ENCODE results near the gene UBALD1. TPM values are rescaled to one million over a fixed set of nuclear protein-coding genes. Genes with fewer than 3 reads are reported as not detected.

UBALD1 gene
- total and polyA plus RNA-seq, 9 of the 15 experiments (the other 6 are each of a cell fraction or from before 2014, with no cell fraction given) = 1.3 to 38.0 (median 6.2) TPM; not detected in 2

- TF ChIP-seq REST (IDR thresholded peaks at IDR 0.05; ENCODE audit: borderline replicate concordance) (peak; percentile 46; the same call in 1 of the 2 replicates), REST (CRISPR knock-in tag; IDR thresholded peaks at IDR 0.05; ENCODE audit: low read depth) (no peak), ZNF518B (CRISPR knock-in tag; IDR thresholded peaks at IDR 0.05) (no peak), MAX (CRISPR knock-in tag; IDR thresholded peaks at IDR 0.05) (peak; percentile 85), TARDBP (IDR thresholded peaks at IDR 0.05) (no peak), TBP (optimal IDR thresholded peaks at IDR 0.05; ENCODE audit: low read depth, low read length) (peak; percentile 63), ZSCAN29 (IDR thresholded peaks at IDR 0.05) (no peak), RNF2 (IDR thresholded peaks at IDR 0.05) (peak; percentile 42; the same call in 1 of the 2 replicates), FUS (optimal IDR thresholded peaks at IDR 0.05; ENCODE audit: low read depth, low read length) (no peak), TCF7L2 (IDR thresholded peaks at IDR 0.05; ENCODE audit: low read depth, low read length) (peak; percentile 93)
Measured at GRCh38 chr16:4624015-4624826, 9.5 kb upstream of the UBALD1 start, which contains the start of gene MGRN1 (continued).
